GM19099 (cell line): ENCODE measurements around the gene ZNF624.

Experiments
- POLR2A ChIP-seq: IDR thresholded peaks from 3 replicates; pipeline ENCODE4 v1.6.1; 2011; ENCODE audit warnings: low read depth; ENCODE audit not compliant: insufficient read length; ENCODE audit errors: extremely low read depth

The ZNF624 gene

DNA sequence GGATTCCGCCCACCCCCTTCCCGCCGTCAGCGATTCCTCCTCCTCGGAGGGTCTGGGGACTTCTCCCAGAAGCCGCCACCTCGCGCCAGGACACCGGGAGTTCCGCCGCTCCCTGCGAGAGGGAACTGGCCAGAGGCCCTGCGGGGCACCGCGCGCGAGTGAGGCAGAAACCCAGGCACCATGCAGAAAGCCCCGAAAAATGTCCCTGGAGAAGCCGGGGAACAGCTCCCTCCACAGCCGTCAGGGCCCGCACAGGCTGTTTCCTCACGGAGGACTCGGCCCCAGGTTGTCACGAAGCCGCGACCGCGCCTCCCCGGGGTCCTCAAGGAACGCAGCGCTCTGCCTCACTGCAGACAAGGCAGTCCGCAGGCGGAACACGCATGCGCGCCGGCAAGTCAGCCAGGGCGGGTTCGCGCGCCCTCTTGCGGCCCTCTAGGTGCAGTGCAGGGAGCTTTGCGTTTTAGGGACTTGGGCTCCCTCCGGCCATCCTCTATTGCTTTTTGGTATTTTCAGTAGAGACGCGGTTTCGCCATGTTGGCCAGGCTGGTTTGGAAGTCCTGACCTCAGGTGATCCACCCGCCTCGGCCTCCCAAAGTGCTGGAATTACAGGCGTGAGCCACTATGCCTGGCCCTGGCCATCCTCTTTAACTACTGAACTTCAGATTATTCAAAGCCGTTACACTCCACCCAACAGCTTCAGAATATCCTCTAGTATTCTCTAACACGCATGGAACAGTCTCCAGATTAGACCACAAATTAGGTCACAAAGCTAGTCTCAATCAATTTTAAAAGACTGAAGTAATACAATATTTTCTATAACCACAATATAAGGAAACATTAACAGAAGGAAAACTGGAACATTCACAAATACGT, 64.3 kb downstream of the ZNF624 start:
- no peak for TF ChIP-seq POLR2A

DNA sequence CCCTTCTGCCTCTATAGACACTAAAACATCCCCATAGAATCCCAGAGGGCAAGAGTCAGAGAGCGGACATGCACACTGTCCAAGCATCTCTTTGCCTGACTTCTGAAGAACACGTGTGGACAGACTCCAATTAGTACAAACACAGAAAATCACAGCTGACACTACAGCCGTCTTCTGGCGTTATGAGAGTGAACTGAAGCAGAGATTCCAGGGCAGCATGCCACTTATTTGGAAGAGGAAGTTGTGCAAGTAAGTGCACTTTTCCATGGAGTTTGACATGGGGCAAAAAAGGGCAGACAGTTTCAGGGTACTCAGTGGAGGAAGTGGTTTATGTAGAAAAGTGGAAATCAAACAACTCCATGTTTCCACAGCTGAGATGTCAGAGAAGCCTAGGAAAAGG, 67.9 kb downstream of the ZNF624 start:
- TF ChIP-seq POLR2A = no peak

DNA sequence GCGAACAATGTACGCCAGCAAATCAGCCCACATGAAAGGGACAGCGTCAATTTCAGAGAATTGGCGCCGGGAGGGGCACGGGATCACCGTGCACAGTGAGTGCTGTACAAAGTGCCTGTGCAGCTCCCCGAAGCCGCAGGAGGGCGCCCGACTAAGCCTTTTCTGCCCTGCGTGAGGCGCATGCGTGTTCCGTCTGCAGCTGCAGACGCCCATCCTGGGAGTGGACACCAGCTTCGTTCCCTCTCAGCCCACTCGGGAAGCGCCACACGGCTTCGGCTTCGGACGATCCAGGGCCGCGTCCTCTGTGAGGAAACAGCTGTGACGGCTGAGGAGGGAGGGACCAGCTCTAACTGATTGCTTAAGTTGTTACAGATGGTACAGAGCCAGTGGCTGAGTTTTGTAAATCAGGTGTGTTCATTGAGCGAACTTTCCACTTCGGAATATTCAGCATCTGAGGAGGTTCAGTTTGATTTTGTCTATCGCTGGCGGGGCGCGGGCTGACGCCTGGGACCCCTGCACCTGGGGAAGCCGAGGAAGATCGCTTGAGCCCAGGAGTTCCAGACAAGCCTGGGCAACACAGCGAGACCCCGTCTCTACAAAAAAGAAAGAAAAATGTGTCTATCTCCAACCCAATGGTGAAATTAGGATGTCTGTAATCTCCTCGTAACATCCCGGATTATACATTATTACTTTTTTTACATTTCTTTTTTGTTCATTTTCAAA, 69.2 kb downstream of the ZNF624 start:
- TF ChIP-seq POLR2A = no peak

DNA sequence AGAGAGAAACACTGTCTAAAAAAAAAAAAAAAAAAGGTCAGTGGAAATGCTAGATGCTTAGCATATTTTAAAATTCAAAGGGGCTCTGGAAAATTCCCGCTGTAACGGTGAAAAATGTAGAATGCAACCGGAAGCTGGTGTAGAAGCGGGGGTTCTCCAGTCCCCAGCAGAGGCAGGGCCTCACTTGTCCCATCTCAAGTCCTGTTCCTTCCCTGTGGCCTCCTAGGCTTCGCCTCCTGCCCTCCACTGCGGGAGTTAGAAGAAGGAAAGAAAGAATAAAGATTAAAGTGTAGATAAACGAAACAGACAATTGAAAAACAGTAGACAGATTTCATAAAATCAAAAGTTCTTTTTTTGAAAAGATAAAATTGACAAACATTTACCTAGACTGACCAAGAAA, 69.9 kb downstream of the ZNF624 start:
- TF ChIP-seq POLR2A = no peak

DNA sequence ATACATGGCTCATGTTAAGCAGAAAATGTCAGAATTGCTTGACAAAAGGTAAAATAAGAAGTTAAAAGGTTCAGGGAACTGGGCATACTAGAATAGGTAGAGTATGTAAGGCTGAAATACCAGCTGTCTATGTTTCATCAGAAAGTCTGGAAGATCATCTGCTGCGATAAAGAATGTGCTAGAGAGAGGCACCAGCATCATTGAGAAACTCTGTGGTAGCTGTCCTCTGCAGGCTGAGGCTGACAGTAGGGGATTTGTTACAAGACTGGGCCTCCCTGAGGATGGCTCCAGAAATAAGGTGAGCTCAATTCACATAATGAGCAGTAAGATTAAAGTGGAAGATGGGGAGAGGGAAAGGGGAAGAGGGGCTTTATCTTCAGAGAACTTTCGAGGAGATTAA, 80.2 kb downstream of the ZNF624 start:
- no peak for TF ChIP-seq POLR2A
